HL-60 (cell line): ENCODE data around the gene ZNF821.

Source experiments
- POLR2AphosphoS5 ChIP-seq: IDR thresholded peaks from 2 replicates; pipeline ENCODE4 v1.6.1; 2012; ENCODE audit warnings: low read depth
- TF ChIP-seq, protein P1 (sequence below): IDR thresholded peaks from one replicate; pipeline ENCODE4 v1.5.1; 2011; ENCODE audit warnings: low read length, control low read depth, inconsistent platforms; ENCODE audit not compliant: insufficient read depth
- TF ChIP-seq, protein P2 (sequence below): IDR thresholded peaks from 2 replicates; pipeline ENCODE4 v1.6.1; 2012; ENCODE audit warnings: low read depth; ENCODE audit not compliant: insufficient replicate concordance

DNA sequence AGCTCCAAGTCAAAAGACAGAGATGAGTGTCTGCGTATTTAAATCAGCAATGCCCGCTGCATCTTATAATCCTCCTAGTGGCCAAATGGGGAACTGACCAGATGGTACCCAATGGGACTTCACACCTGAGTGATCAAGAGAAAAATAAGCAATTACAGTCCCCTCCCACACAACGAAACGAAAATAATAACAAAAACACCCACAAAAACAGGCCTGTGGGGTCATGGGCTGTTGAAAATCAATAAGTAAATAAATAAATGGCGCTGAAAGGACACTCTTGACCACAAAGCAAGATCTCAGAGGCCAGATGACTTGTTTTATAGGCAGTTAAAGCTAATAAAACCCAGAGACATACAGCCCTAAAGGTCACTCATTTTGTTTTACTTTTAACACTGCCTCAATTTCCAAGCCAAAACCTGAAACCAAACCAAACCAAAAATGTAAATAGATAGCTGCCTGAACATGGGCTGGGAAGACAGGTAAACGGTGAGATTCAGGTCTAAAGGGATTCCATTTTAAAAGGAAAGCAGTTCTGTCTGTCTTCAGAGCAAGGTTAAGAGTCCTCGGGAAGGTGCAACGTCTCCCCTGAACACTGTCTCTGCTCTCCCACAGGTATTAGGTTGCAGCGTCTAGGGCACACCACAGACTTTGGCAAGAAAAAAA lies 1.3 kb downstream of the ZNF821 start:
- TF ChIP-seq, protein P1, sequence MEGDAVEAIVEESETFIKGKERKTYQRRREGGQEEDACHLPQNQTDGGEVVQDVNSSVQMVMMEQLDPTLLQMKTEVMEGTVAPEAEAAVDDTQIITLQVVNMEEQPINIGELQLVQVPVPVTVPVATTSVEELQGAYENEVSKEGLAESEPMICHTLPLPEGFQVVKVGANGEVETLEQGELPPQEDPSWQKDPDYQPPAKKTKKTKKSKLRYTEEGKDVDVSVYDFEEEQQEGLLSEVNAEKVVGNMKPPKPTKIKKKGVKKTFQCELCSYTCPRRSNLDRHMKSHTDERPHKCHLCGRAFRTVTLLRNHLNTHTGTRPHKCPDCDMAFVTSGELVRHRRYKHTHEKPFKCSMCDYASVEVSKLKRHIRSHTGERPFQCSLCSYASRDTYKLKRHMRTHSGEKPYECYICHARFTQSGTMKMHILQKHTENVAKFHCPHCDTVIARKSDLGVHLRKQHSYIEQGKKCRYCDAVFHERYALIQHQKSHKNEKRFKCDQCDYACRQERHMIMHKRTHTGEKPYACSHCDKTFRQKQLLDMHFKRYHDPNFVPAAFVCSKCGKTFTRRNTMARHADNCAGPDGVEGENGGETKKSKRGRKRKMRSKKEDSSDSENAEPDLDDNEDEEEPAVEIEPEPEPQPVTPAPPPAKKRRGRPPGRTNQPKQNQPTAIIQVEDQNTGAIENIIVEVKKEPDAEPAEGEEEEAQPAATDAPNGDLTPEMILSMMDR, result peak; percentile 83
- TF ChIP-seq POLR2AphosphoS5, result no peak
- TF ChIP-seq, protein P2, sequence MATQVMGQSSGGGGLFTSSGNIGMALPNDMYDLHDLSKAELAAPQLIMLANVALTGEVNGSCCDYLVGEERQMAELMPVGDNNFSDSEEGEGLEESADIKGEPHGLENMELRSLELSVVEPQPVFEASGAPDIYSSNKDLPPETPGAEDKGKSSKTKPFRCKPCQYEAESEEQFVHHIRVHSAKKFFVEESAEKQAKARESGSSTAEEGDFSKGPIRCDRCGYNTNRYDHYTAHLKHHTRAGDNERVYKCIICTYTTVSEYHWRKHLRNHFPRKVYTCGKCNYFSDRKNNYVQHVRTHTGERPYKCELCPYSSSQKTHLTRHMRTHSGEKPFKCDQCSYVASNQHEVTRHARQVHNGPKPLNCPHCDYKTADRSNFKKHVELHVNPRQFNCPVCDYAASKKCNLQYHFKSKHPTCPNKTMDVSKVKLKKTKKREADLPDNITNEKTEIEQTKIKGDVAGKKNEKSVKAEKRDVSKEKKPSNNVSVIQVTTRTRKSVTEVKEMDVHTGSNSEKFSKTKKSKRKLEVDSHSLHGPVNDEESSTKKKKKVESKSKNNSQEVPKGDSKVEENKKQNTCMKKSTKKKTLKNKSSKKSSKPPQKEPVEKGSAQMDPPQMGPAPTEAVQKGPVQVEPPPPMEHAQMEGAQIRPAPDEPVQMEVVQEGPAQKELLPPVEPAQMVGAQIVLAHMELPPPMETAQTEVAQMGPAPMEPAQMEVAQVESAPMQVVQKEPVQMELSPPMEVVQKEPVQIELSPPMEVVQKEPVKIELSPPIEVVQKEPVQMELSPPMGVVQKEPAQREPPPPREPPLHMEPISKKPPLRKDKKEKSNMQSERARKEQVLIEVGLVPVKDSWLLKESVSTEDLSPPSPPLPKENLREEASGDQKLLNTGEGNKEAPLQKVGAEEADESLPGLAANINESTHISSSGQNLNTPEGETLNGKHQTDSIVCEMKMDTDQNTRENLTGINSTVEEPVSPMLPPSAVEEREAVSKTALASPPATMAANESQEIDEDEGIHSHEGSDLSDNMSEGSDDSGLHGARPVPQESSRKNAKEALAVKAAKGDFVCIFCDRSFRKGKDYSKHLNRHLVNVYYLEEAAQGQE, result no peak
